ENCODE results near the gene GABARAPL2. TPM values are rescaled to one million over a fixed set of nuclear protein-coding genes. Genes with fewer than 3 reads are reported as not detected.
"Not testable (repeated sequence)": the region's sequence is repeated elsewhere in the genome, so short reads cannot be mapped to it uniquely, and the experiment has no call there.

GABARAPL2 gene
- total and polyA plus RNA-seq, 12 donors: 58.2 to 262 (median 229) TPM

DNA sequence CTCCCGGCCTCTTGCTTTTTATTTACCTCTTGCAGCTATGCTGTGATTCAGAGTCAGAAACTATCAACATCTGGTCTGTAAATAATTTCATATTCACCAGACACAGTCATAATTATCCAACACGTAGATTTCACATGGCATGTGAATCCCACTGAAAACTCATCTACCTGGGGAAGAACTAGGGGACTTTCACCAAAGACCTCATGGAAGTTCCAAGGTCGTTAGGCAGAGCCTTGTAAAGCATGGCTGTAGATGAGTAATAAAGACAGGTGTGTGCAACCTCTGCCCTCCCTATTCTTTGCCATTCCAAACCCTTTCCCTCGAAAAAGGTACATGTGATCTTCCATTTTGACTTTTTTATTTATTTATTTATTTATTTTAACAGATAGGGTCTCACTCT lies 28.4 kb upstream of the GABARAPL2 start:
- H3K4me1 ChIP-seq: peaks cover 0 to 13% (median 4%) of the 10 kb centered on the region in 9 donors
- no peak overlapping the region for H3K4me3 ChIP-seq
- H3K27me3 ChIP-seq: no peaks in the 10 kb centered on the region
- no peak for TF ChIP-seq CTCF (IDR thresholded peaks at IDR 0.05)
- DNase-seq (no peak), ATAC-seq (no peak)
- H3K36me3 ChIP-seq: peaks cover 0 to 28% (median 0%) of the 10 kb centered on the region in 9 donors
- WGBS, 2 donors: 90 to 95% methylated on average over 4 of the region's 4 CpGs
- intact Hi-C loops (cut with DNase I): loop anchor here in 1 of 10 donors (10.0 kb wide), 1 partner anchor 63 kb away; no protein-coding TSS in a partner anchor
- no peak overlapping the region for H3K27ac ChIP-seq
- no peaks in the 10 kb centered on the region for H3K9me3 ChIP-seq

DNA sequence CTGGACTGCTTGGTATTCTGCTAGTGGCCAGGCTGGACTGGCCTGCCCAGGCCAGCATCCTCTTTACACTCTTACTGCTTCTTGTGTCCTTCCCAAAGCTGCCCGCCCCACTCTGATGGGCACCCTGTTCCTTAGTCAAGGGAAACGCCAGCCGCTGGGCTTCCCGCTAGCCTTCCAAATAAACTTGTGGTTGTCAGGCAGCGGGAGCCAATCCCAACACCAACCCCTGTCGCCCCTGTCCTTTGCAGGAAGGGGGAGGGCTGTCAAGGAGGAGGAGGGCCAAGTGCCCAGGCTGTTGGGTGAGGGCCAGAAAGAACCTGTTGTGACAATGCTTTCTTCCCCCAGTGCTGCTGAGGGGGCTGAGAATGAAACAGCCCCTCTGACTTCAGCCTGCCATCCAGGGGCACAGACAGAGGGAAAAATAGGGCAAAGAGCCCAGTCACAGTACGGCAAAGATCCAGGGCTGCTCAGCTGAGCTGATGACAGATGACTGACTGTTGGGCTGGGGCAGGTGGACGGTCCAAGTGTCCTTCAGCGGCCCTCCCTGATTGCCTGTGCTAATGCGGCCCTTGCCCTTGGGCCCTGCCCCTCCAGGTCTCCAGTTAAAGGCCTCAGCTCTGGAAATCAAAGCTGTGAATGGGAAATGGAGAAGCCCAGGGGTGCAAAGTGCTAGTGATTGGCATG lies 27.2 kb upstream of the GABARAPL2 start:
- not testable (repeated sequence) for H3K27me3 ChIP-seq, H3K4me3 ChIP-seq, H3K9me3 ChIP-seq
- peak overlapping the region in 6 of 10 donors; percentile 44 to 77 (median 56) for H3K27ac ChIP-seq
- ATAC-seq (peak; percentile 85 to 97 (median 92)), DNase-seq (peak in 1 of 2 donors; percentile 25)
- peaks cover 0 to 13% (median 4%) of the 10 kb centered on the region in 9 donors for H3K4me1 ChIP-seq
- H3K36me3 ChIP-seq: peaks cover 0 to 41% (median 0%) of the 10 kb centered on the region in 9 donors
- intact Hi-C loops (cut with DNase I): loop anchor here in 1 of 10 donors (10.0 kb wide), 1 partner anchor 64 kb away; no protein-coding TSS in a partner anchor
- 34 to 50% methylated on average over 6 to 8 of the region's 10 CpGs for WGBS, 2 donors

- TF ChIP-seq CTCF (IDR thresholded peaks at IDR 0.05): no peak
- Histone ChIP-seq H3K4me3 (no peak overlapping the region), H3K27ac (no peak overlapping the region), H3K4me1 (peaks cover 0 to 13% (median 4%) of the 10 kb centered on the region in 9 donors), H3K36me3 (peaks cover 0 to 52% (median 0%) of the 10 kb centered on the region in 9 donors), H3K27me3 (no peaks in the 10 kb centered on the region), H3K9me3 (no peaks in the 10 kb centered on the region)
- WGBS, 2 donors: 93 to 94% methylated on average over 5 of the region's 5 CpGs
- ATAC-seq (no peak), DNase-seq (no peak)
- intact Hi-C loops (cut with DNase I): loop anchor here in 2 of 10 donors (5.0 to 10.0 kb wide), 2 partner anchors 34 to 66 kb away; no protein-coding TSS in a partner anchor
These were observed 24.9 kb upstream of the GABARAPL2 start for GRCh38 chr16:75541236-75541635.

DNA sequence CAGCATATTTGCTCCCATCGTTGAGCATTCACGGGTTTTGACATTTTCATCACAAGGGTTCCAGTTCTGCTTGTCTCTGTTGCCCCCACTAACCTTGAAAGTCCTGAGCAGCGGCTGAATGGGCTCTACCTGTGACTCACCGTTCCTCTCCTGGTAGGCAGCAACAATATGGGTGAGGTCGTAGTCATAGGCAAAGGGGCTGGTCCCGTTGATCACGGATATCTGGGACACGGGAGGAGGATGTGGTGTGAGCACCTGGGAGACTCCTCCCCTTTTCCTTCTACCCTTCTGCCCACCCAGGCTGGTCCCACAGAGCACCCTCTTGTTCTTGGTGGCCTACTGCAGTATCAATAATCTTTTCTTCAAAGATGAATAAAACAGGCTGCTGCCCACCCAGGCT lies 23.7 kb upstream of the GABARAPL2 start:
- not testable (repeated sequence) for H3K9me3 ChIP-seq, DNase-seq

DNA sequence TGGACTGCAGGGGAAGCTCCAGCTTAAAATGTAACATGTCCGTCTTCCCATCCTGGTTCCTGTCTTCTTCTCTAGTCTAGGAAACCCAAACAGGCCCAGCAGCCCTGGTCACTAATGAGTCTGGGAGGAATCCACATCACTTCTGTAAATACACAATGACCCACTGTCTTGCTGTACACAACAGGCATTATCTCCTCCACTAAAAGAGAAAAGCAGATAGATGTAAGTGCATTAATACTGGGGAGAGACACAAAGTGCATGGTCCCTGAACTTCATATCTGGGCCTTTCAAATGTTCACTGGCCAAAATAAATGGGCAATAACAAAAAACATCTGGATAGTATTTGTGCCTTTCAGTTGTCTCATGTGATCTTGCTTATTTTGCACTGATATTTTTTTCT lies 20.3 kb upstream of the GABARAPL2 start:
- not testable (repeated sequence) for DNase-seq, H3K27ac ChIP-seq, H3K4me3 ChIP-seq, ATAC-seq, H3K27me3 ChIP-seq, H3K9me3 ChIP-seq
- Histone ChIP-seq H3K4me1 (peaks cover 0 to 10% (median 0%) of the 10 kb centered on the region in 9 donors), H3K36me3 (peaks cover 0 to 48% (median 0%) of the 10 kb centered on the region in 9 donors)
- intact Hi-C loops (cut with DNase I): loop anchor here in 1 of 10 donors (10.0 kb wide), 1 partner anchor 71 kb away; no protein-coding TSS in a partner anchor
- WGBS, 2 donors: no CpG with 5 or more reads among the region's 1 CpG

More for the DNA sequence above, 23.7 kb upstream of the GABARAPL2 start:
- not testable (repeated sequence) for H3K27me3 ChIP-seq, H3K4me3 ChIP-seq, ATAC-seq, H3K27ac ChIP-seq
- intact Hi-C loops (cut with DNase I): loop anchor here in 2 of 10 donors (5.0 to 10.0 kb wide), 2 partner anchors 35 to 68 kb away; no protein-coding TSS in a partner anchor
- WGBS, 2 donors: 95% methylated on average over 8 of the region's 8 CpGs
- Histone ChIP-seq H3K4me1 (peaks cover 0 to 13% (median 4%) of the 10 kb centered on the region in 9 donors), H3K36me3 (peaks cover 0 to 52% (median 0%) of the 10 kb centered on the region in 9 donors)

Data from heart right ventricle (tissue), 16 donors.